KMS-11 (cell line): ENCODE measurements around the gene CDCA4.

Experiments
- H2AFZ ChIP-seq: fragments of 200-600 bp; sonication (generic); 2 replicates; pipeline ENCODE4 v1.6.1; 2016; ENCODE audit warnings: antibody characterized with exemption, mixed run types, low read depth
- H3K27ac ChIP-seq: fragments of 200-600 bp; sonication (generic); 2 replicates; pipeline ENCODE4 v1.6.1; 2016; ENCODE audit warnings: mild to moderate bottlenecking, mixed run types
- H3K27me3 ChIP-seq: fragments of 200-600 bp; sonication (generic); 2 replicates; pipeline ENCODE4 v1.6.1; 2017; ENCODE audit warnings: mild to moderate bottlenecking, low read depth, mixed run types, moderate library complexity; ENCODE audit not compliant: insufficient read depth
- H3K36me3 ChIP-seq: fragments of 200-600 bp; sonication (generic); 2 replicates; pipeline ENCODE4 v1.6.1; 2017; ENCODE audit warnings: mild to moderate bottlenecking, mixed run types; ENCODE audit not compliant: insufficient read depth
- H3K4me1 ChIP-seq: fragments of 200-600 bp; sonication (generic); 2 replicates; pipeline ENCODE4 v1.6.1; 2016; ENCODE audit warnings: mild to moderate bottlenecking, low read depth, mixed run types; ENCODE audit not compliant: poor library complexity, severe bottlenecking
- H3K4me2 ChIP-seq: fragments of 200-600 bp; sonication (generic); 2 replicates; pipeline ENCODE4 v1.7.0; 2016; ENCODE audit warnings: mild to moderate bottlenecking, mixed run types
- H3K4me3 ChIP-seq: fragments of 200-600 bp; sonication (generic); IDR thresholded peaks from 2 replicates; pipeline ENCODE4 v1.6.1; 2017; ENCODE audit warnings: low read depth, low read length, mixed read lengths; ENCODE audit not compliant: insufficient read depth
- H3K79me2 ChIP-seq: fragments of 200-600 bp; sonication (generic); 2 replicates; pipeline ENCODE4 v1.6.1; 2016; ENCODE audit warnings: low read depth, mixed run types; ENCODE audit not compliant: insufficient read depth
- H3K9ac ChIP-seq: fragments of 200-600 bp; sonication (generic); 2 replicates; pipeline ENCODE4 v1.6.1; 2016; ENCODE audit warnings: mild to moderate bottlenecking, mixed run types
- H4K20me1 ChIP-seq: fragments of 200-600 bp; sonication (generic); 2 replicates; pipeline ENCODE4 v1.6.1; 2016; ENCODE audit warnings: mild to moderate bottlenecking, mixed run types; ENCODE audit not compliant: insufficient read depth
- TF ChIP-seq, protein P1 (sequence below): fragments of 200-600 bp; sonication (generic); conservative IDR thresholded peaks from 2 replicates; pipeline ENCODE4 v1.6.1; 2017; ENCODE audit warnings: low read depth, mild to moderate bottlenecking, antibody characterized with exemption, low read length, moderate library complexity, mixed read lengths

The CDCA4 gene

DNA sequence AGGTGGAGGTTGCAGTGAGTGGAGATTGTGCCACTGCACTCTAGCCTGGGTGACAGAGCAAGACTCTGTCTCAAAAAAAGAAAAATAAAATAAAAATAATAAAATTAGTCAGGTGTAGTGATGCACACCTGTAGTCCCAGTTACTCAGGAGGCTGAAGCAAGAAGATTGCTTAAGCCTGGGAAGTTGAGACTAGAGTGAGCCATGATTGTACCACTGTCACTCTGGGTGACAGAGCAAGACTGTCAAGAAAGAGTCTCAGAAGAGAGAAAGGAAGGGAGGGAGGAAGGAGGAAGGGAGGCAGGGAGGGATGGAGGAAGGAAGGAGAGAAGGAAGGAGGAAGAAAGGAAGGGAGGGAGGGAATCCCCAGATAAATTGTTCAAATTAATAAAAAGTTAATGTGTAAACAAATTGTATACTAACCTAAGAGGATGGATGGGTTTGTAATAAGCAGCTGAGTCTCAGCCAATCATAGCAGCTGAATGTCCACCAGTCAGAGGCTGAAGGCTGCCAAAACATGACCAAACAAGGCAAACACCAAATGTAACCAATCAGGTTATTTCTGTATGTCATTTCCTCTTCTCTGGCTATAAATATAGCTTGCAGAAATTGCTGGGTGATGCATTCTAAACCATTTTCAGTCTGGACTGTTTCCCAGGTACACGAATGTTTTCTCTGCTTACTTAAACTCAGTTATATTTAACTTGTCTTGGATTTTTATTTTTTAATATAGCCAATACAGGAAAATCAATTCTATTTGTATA is 6.1 kb upstream of the CDCA4 start:
- no peak overlapping the region for H3K4me3 ChIP-seq
- H2AFZ ChIP-seq = no peak overlapping the region
- no peak overlapping the region for H3K4me2 ChIP-seq
- TF ChIP-seq, protein P1, sequence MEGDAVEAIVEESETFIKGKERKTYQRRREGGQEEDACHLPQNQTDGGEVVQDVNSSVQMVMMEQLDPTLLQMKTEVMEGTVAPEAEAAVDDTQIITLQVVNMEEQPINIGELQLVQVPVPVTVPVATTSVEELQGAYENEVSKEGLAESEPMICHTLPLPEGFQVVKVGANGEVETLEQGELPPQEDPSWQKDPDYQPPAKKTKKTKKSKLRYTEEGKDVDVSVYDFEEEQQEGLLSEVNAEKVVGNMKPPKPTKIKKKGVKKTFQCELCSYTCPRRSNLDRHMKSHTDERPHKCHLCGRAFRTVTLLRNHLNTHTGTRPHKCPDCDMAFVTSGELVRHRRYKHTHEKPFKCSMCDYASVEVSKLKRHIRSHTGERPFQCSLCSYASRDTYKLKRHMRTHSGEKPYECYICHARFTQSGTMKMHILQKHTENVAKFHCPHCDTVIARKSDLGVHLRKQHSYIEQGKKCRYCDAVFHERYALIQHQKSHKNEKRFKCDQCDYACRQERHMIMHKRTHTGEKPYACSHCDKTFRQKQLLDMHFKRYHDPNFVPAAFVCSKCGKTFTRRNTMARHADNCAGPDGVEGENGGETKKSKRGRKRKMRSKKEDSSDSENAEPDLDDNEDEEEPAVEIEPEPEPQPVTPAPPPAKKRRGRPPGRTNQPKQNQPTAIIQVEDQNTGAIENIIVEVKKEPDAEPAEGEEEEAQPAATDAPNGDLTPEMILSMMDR = no peak
- H3K27me3 ChIP-seq = no peaks in the 10 kb centered on the region
- H3K9ac ChIP-seq = no peak overlapping the region
- no peaks in the 10 kb centered on the region for H4K20me1 ChIP-seq
- H3K79me2 ChIP-seq = no peaks in the 10 kb centered on the region
- H3K36me3 ChIP-seq = no peaks in the 10 kb centered on the region
- H3K27ac ChIP-seq = no peak overlapping the region
- peaks cover 16% of the 10 kb centered on the region for H3K4me1 ChIP-seq

- Histone ChIP-seq H3K79me2 (peaks cover 5% of the 10 kb centered on the region; the same call in 1 of the 2 replicates), H3K4me2 (no peak overlapping the region), H3K4me3 (no peak overlapping the region), H3K9ac (no peak overlapping the region), H2AFZ (no peak overlapping the region), H3K4me1 (peaks cover 16% of the 10 kb centered on the region), H4K20me1 (no peaks in the 10 kb centered on the region), H3K36me3 (no peaks in the 10 kb centered on the region), H3K27me3 (no peaks in the 10 kb centered on the region), H3K27ac (no peak overlapping the region)
- TF ChIP-seq, protein P1 = no peak
These were observed 5.3 kb upstream of the CDCA4 start for GRCh38 chr14:105026033-105026785.

DNA sequence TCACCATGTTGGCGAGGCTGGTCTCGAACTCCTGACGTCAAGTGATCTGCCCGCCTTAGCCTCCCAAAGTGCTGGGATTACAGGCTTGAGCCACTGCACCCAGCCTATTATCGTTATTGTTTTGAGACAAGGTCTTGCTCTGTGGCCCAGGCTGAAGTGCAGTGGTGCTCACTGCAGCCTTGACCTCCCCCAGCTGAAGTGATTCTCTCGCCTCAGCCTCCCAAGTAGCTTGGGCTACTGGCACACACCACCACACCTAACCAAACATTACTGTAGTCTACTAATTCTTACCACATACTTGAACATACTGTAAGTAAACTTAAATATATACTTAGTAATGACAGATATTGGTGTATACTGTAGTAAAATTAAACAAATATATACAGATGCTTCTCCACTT is 4.5 kb upstream of the CDCA4 start:
- no peak overlapping the region for H3K27ac ChIP-seq
- H4K20me1 ChIP-seq = no peaks in the 10 kb centered on the region
- H3K4me1 ChIP-seq = peaks cover 16% of the 10 kb centered on the region
- H3K4me3 ChIP-seq = no peak overlapping the region
- no peaks in the 10 kb centered on the region for H3K36me3 ChIP-seq
- no peak overlapping the region for H2AFZ ChIP-seq
- H3K27me3 ChIP-seq = no peaks in the 10 kb centered on the region
- H3K79me2 ChIP-seq = peaks cover 6% of the 10 kb centered on the region; the same call in 1 of the 2 replicates
- TF ChIP-seq, protein P1 = no peak
- H3K4me2 ChIP-seq = no peak overlapping the region
- H3K9ac ChIP-seq = no peak overlapping the region

DNA sequence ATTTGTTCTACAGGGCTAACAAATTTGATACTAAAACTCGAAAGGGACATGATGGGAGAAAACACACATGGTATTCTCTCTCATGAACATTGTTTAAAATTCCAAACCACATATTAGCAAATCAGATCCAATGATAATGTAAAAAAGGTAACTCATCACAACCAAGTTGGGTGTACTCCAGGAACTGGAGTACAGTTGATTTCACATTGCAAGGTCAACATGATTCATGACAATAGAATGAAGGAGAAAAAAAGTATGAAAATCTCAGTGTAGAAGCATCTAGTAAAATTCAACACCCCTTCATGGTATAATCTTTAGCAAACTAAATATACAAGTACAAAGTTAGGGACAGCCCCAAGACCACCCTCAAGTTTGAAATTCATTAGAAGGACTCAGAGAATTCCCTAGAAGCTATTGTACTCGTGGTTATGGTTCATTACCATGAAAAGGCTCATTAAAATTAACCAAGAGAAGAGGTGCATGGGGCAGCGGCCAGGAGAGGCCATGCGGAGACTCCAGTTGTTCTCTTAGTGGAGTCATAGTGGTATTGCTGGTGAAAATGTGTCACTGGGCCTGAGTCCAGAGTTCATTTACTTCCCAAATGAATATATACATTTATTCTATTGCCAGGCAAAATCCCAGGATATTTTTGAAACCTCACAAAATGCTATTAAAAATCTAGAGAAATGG is 3.1 kb upstream of the CDCA4 start:
- no peak overlapping the region for H3K9ac ChIP-seq
- TF ChIP-seq, protein P1 = no peak
- no peak overlapping the region for H2AFZ ChIP-seq
- no peaks in the 10 kb centered on the region for H3K36me3 ChIP-seq
- no peak overlapping the region for H3K27ac ChIP-seq
- H3K4me2 ChIP-seq = no peak overlapping the region
- peaks cover 21% of the 10 kb centered on the region for H3K79me2 ChIP-seq
- H3K27me3 ChIP-seq = no peaks in the 10 kb centered on the region
- H3K4me3 ChIP-seq = no peak overlapping the region
- H3K4me1 ChIP-seq = peaks cover 18% of the 10 kb centered on the region
- 0 out of 2 replicates have a peak, but pooled peaks cover 7% of the 10 kb centered on the region for H4K20me1 ChIP-seq
